AG09309 (cell line): ENCODE measurements around the gene ELL.
"Not testable (repeated sequence)": the region's sequence is repeated elsewhere in the genome, so short reads cannot be mapped to it uniquely, and the experiment has no call there.

ENCODE experiments used
- DNase-seq: peaks from one replicate; pipeline ENCODE4 v3.0.0-alpha.2; 2010; ENCODE audit warnings: low read depth
- H3K4me3 ChIP-seq: 2 replicates; pipeline ENCODE4 v1.5.1; 2011; ENCODE audit warnings: mild to moderate bottlenecking, low read depth, low read length, moderate library complexity; ENCODE audit not compliant: control insufficient read depth
- CTCF ChIP-seq: IDR thresholded peaks from 2 replicates; pipeline ENCODE4 v1.5.1; 2011; ENCODE audit warnings: mild to moderate bottlenecking, low read depth, low read length, inconsistent platforms; ENCODE audit not compliant: insufficient read depth, control insufficient read depth; ENCODE audit errors: missing control alignments

Gene ELL

GRCh38 chr19:18532168-18532890 is 10.5 kb upstream of the ELL start:
- H3K4me3 ChIP-seq: no peak overlapping the region
- TF ChIP-seq CTCF: no peak
- no peak for DNase-seq

GRCh38 chr19:18531485-18531884 is 9.6 kb upstream of the ELL start:
- no peak overlapping the region for H3K4me3 ChIP-seq
- no peak for DNase-seq
- no peak for TF ChIP-seq CTCF

GRCh38 chr19:18529782-18530181 is 7.9 kb upstream of the ELL start:
- no peak for DNase-seq
- H3K4me3 ChIP-seq: no peak overlapping the region
- TF ChIP-seq CTCF: no peak

DNA sequence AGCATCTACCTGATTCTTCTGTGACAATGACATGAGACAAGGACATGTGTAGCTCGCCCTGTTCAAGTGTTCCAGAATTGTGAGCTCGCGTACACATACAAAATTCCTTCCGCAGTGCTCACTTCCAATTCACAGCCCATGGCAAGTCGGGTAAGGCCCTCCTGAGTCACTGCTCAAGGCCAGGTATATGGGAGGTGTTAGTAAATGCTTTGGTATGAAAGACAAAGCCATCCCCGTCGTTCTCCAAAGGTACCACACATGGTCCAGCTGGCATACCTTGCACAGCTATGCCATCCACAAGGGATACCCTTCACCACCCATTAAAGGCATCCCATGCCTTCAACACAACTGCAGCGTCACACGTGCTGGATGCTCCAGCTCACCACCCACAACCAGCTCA is 4.4 kb upstream of the ELL start:
- H3K4me3 ChIP-seq: no peak overlapping the region
- no peak for TF ChIP-seq CTCF
- DNase-seq: no peak

DNA sequence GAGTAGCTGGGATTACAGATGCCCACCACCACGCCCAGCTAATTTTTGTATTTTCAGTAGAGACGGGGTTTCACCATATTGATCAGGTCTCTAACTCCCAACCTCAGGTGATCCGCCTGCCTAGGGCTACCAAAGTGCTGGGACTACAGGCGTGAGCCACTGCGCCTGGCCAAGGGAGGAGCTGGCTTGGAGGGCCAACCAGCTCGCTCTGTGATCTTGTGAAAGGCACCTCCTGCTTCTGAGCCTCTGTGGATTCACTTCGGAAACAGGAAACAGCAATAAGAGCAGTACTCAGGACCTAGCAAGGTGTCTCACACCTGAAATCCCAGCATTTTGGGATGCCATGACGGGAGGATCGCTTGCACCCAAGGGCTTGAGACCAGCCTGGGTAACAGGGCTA is 2.0 kb upstream of the ELL start:
- DNase-seq: no peak
- no peak overlapping the region for H3K4me3 ChIP-seq
- TF ChIP-seq CTCF: no peak

- peak overlapping the region; percentile 22; the same call in 1 of the 2 replicates for H3K4me3 ChIP-seq
- DNase-seq: not testable (repeated sequence)
Measured at GRCh38 chr19:18522862-18523440, 1.1 kb upstream of the ELL start.

DNA sequence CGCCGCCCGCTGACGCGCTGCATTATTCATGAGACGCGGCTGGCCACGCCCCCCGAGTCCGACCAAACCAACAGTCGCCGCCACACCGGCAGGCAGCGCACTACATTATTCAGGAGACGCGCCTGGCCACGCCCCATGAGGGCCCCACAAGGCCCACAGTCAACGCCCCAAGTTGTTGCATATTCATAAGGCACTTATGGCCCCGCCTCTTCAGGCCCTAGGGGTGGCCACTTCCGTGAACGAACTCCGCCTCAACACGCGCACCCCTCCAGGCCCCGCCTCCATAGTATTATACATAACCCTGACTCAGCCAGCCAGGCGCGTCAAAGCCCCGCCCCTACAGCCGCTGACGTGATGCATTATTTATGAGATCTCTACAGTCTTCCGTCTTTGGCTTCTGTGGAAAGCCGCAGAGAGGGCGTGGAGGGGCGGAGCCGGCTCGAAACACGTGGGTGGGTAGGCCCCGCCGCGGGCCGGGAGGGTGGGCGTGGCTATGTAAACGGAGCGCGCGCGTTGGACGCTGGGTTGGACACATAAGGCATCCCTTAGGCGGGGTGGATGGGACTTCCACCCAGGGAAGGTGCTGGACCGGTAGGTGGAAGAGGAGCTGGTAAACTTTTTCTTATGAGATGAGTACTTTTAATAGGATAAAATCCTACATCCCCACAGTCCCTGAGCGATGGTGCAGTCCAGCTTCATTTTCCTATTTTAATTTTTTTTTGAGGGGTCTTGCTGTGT is 423 bp upstream of the ELL start:
- TF ChIP-seq CTCF: no peak
- H3K4me3 ChIP-seq: peak overlapping the region; percentile 82
- peak; percentile 99 for DNase-seq
